Neural cell (in vitro differentiated cells): ENCODE results near the gene OSBPL8. TPM values are rescaled to one million over a fixed set of nuclear protein-coding genes. Genes with fewer than 3 reads are reported as not detected.
A peak's percentile ranks its signal among the peaks of the same experiment; 100 is the strongest.

Source experiments
- H2AFZ ChIP-seq: fragments of 200-600, 300-800 bp; sonication (generic), shearing (Covaris generic); 2 replicates; pipeline ENCODE4 v1.6.0; 2014; ENCODE audit warnings: low read depth, mild to moderate bottlenecking, antibody characterized with exemption, low read length, moderate library complexity
- H3F3A ChIP-seq: fragments of 200-600 bp; shearing (Covaris generic); 2 replicates; pipeline ENCODE4 v1.6.1; 2016; ENCODE audit warnings: mild to moderate bottlenecking, moderate library complexity, mixed read lengths, antibody characterized with exemption, low read length; ENCODE audit not compliant: insufficient read depth, poor library complexity, severe bottlenecking
- H3K27ac ChIP-seq: fragments of 200-600, 300-800 bp; sonication (generic), shearing (Covaris generic); 2 replicates; pipeline ENCODE4 v1.5.1; 2014; ENCODE audit warnings: mild to moderate bottlenecking, low read length, moderate library complexity
- H3K27me3 ChIP-seq: fragments of 300-800, 200-600 bp; sonication (generic), shearing (Covaris generic); 2 replicates; pipeline ENCODE4 v1.6.0; 2014; ENCODE audit warnings: mild to moderate bottlenecking, low read depth, low read length, moderate library complexity; ENCODE audit not compliant: insufficient read depth
- H3K36me3 ChIP-seq: fragments of 300-800, 200-600 bp; sonication (generic), shearing (Covaris generic); 2 replicates; pipeline ENCODE4 v1.5.1; 2014; ENCODE audit warnings: mild to moderate bottlenecking, antibody characterized with exemption, low read length, moderate library complexity; ENCODE audit not compliant: insufficient read depth
- H3K4me2 ChIP-seq: fragments of 300-800, 200-600 bp; sonication (generic), shearing (Covaris generic); 2 replicates; pipeline ENCODE4 v1.6.0; 2014; ENCODE audit warnings: mild to moderate bottlenecking, low read length
- H3K4me3 ChIP-seq: fragments of 300-800, 200-600 bp; sonication (generic), shearing (Covaris generic); 2 replicates; pipeline ENCODE4 v1.5.1; 2014; ENCODE audit warnings: mild to moderate bottlenecking, low read length, moderate library complexity
- H3K79me2 ChIP-seq: fragments of 200-600 bp; shearing (Covaris generic); replicated peaks from 2 replicates; pipeline ENCODE4 v1.6.0; 2014; ENCODE audit warnings: mild to moderate bottlenecking, low read length, moderate library complexity; ENCODE audit not compliant: insufficient read depth
- H3K9ac ChIP-seq: fragments of 300-800, 200-600 bp; sonication (generic), shearing (Covaris generic); 2 replicates; pipeline ENCODE4 v1.6.1; 2016; ENCODE audit warnings: mild to moderate bottlenecking, low read length, mixed read lengths
- H3K9me2 ChIP-seq: fragments of 200-600 bp; shearing (Covaris generic); 2 replicates; pipeline ENCODE4 v1.6.1; 2016; ENCODE audit warnings: mild to moderate bottlenecking, low read length, mixed read lengths; ENCODE audit not compliant: insufficient read depth
- H3K9me3 ChIP-seq: fragments of 200-600, 300-800 bp; sonication (generic), shearing (Covaris generic); 2 replicates; pipeline ENCODE4 v1.6.1; 2016; ENCODE audit warnings: mild to moderate bottlenecking, mixed run types, low read length, moderate library complexity, mixed read lengths
- H4K20me1 ChIP-seq: fragments of 200-600 bp; shearing (Covaris generic); 2 replicates; pipeline ENCODE4 v1.6.1; 2016; ENCODE audit warnings: mild to moderate bottlenecking, mixed run types; ENCODE audit not compliant: insufficient read depth
- EP300 ChIP-seq: fragments of 450-650 bp; conservative IDR thresholded peaks from 2 replicates; pipeline ENCODE4 v1.6.1; 2014; ENCODE audit warnings: antibody characterized with exemption, mild to moderate bottlenecking, moderate library complexity; ENCODE audit not compliant: poor library complexity, severe bottlenecking
- MXI1 ChIP-seq: fragments of 450-650 bp; conservative IDR thresholded peaks from 2 replicates; pipeline ENCODE4 v1.6.1; 2014; ENCODE audit warnings: antibody characterized with exemption, mild to moderate bottlenecking; ENCODE audit not compliant: poor library complexity, severe bottlenecking
- POLR2AphosphoS5 ChIP-seq: IDR thresholded peaks from 2 replicates; pipeline ENCODE4 v1.6.1; 2012
- RAD21 ChIP-seq: fragments of 450-650 bp; conservative IDR thresholded peaks from 2 replicates; pipeline ENCODE4 v1.6.1; 2014; ENCODE audit warnings: antibody characterized with exemption, mild to moderate bottlenecking, moderate library complexity
- SMC3 ChIP-seq: fragments of 450-650 bp; conservative IDR thresholded peaks from 2 replicates; pipeline ENCODE4 v1.6.1; 2014; ENCODE audit warnings: antibody characterized with exemption, mild to moderate bottlenecking, moderate library complexity; ENCODE audit not compliant: poor library complexity
- polyA plus RNA-seq: library from polyadenylated mRNA; depleted of rRNA; stranded (reverse); fragments of >200 nt; gene quantifications from 2 replicates; pipeline ENCODE4 v1.2.3, GENCODE V29; 2014
- TF ChIP-seq, protein P1 (sequence below): fragments of 450-650 bp; IDR thresholded peaks from 2 replicates; pipeline ENCODE4 v1.5.1; 2014; ENCODE audit warnings: antibody characterized with exemption, mild to moderate bottlenecking, moderate library complexity; ENCODE audit not compliant: poor library complexity, severe bottlenecking

Gene OSBPL8
- polyA plus RNA-seq, 1 donor from 2014 or later: 126 TPM

- TF ChIP-seq SMC3 (peak; percentile 86), MXI1 (no peak), RAD21 (peak; percentile 86), POLR2AphosphoS5 (no peak)
- TF ChIP-seq, protein P1, sequence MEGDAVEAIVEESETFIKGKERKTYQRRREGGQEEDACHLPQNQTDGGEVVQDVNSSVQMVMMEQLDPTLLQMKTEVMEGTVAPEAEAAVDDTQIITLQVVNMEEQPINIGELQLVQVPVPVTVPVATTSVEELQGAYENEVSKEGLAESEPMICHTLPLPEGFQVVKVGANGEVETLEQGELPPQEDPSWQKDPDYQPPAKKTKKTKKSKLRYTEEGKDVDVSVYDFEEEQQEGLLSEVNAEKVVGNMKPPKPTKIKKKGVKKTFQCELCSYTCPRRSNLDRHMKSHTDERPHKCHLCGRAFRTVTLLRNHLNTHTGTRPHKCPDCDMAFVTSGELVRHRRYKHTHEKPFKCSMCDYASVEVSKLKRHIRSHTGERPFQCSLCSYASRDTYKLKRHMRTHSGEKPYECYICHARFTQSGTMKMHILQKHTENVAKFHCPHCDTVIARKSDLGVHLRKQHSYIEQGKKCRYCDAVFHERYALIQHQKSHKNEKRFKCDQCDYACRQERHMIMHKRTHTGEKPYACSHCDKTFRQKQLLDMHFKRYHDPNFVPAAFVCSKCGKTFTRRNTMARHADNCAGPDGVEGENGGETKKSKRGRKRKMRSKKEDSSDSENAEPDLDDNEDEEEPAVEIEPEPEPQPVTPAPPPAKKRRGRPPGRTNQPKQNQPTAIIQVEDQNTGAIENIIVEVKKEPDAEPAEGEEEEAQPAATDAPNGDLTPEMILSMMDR: peak; percentile 79
- Histone ChIP-seq H3K36me3 (no peaks in the 10 kb centered on the region), H3K4me3 (peak overlapping the region; percentile 76), H3K27me3 (no peaks in the 10 kb centered on the region), H3K9me3 (no peaks in the 10 kb centered on the region), H3K27ac (no peak overlapping the region), H3K9me2 (no peaks in the 10 kb centered on the region), H3K79me2 (peaks cover 18% of the 10 kb centered on the region), H3K4me2 (peak overlapping the region; percentile 80), H3K9ac (peak overlapping the region; percentile 76), H4K20me1 (no peaks in the 10 kb centered on the region), H2AFZ (no peak overlapping the region), H3F3A (peaks cover 3% of the 10 kb centered on the region)
Measured at GRCh38 chr12:76346798-76347420, 212.7 kb downstream of the OSBPL8 start.

DNA sequence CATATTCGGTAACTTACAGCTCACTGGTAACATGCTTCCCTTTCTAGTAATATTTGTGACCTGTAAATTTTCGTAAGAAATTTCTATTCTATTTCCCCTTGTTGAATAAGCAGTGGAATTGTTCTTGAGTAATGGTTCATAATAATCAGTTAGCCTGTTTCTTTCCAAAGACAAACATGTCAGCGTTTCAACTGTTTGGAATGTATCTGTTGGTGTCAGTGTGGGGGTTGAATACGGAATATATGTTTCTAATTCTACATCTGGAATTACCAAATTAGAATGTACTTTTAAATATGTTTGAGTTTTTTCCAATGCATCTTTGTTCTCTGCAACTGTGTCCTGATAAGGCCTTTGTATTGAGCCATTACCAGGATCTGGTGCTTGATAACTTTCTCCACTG is 213.3 kb downstream of the OSBPL8 start:
- Histone ChIP-seq H3K27me3 (no peaks in the 10 kb centered on the region), H3K4me3 (peak overlapping the region; percentile 76), H2AFZ (no peak overlapping the region), H3K27ac (no peak overlapping the region), H3K79me2 (peaks cover 18% of the 10 kb centered on the region), H3K36me3 (no peaks in the 10 kb centered on the region), H3K9ac (no peak overlapping the region), H3F3A (peaks cover 3% of the 10 kb centered on the region), H3K4me2 (no peak overlapping the region), H4K20me1 (no peaks in the 10 kb centered on the region), H3K9me3 (no peaks in the 10 kb centered on the region), H3K9me2 (no peaks in the 10 kb centered on the region)
- TF ChIP-seq EP300: no peak
- TF ChIP-seq, protein P1: no peak
- no peak for TF ChIP-seq POLR2AphosphoS5

DNA sequence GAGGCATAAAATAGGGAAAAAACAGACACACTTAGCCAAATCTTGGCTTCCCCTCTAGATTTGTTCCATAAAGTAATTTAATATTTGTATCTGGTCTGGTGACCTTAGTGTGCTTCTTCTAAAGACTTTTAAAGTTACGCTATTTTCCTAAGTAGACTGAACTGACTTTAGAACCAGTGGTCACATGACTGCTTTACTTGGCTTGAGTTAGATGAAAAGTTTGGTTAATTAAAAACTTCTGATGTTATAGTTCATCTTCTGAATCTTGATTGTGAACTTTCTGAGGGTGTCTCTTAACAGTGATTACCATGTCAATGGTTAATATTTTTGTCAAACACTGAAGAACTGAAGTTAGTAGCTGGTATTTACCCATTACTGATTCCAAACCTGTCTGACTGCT is 214.0 kb downstream of the OSBPL8 start:
- Histone ChIP-seq H3K4me2 (no peak overlapping the region), H3K27me3 (no peaks in the 10 kb centered on the region)

More for the DNA sequence above, 214.0 kb downstream of the OSBPL8 start:
- H3K9ac ChIP-seq: no peak overlapping the region
- no peak overlapping the region for H2AFZ ChIP-seq
- no peak overlapping the region for H3K4me3 ChIP-seq
- no peaks in the 10 kb centered on the region for H3K9me3 ChIP-seq
- H3K36me3 ChIP-seq: no peaks in the 10 kb centered on the region
- H3K79me2 ChIP-seq: peaks cover 18% of the 10 kb centered on the region
- H3K9me2 ChIP-seq: no peaks in the 10 kb centered on the region
- H4K20me1 ChIP-seq: no peaks in the 10 kb centered on the region
- no peak overlapping the region for H3K27ac ChIP-seq
- no peak for TF ChIP-seq RAD21
- no peak for TF ChIP-seq EP300
- no peak for TF ChIP-seq MXI1
- peaks cover 3% of the 10 kb centered on the region for H3F3A ChIP-seq
